K562 (cell line): ENCODE data around the gene FAM120AOS. TPM values are rescaled to one million over a fixed set of nuclear protein-coding genes. Genes with fewer than 3 reads are reported as not detected.

Experiments
- ATAC-seq: fragments of 200-7000 bp; cut with Tn5 transposase; 3 replicates; pipeline ENCODE4 v1.9.1; 2020; ENCODE audit warnings: moderate library complexity
- BruUV-seq: library from RNA; stranded (reverse); fragments of 400-500 nt; replicated peaks from 2 replicates; lab custom pipeline; 2021; lab: Mats Ljungman, UMichigan
- CTCF ChIA-PET: fragments of 300-600 bp; formaldehyde crosslinking; extraction: SDS; loops from one replicate; lab custom pipeline; 2021; ENCODE audit warnings: low intra/inter-chr PET ratio; lab: Yijun Ruan, JAX
- POLR2A ChIA-PET: fragments of 300-600, 350-650 bp; sonication (Branson Sonifier 250); formaldehyde crosslinking; extraction: SDS; loops from one replicate; lab custom pipeline; 2021; ENCODE audit warnings: antibody characterized with exemption, inconsistent platforms; lab: Yijun Ruan, JAX
- DNase-seq, 4 experiments: peaks; one replicate each; pipeline versions ENCODE4 v3.0.0 to v3.0.0-alpha.2; 2011 to 2018; ENCODE audit warnings: low spot score in 3 of 4, mixed read lengths in 3 of 4; ENCODE audit errors: extremely low read depth in 1 of 4
- FAIRE-seq: peaks from 2 replicates; lab custom pipeline; 2011; peaks lifted over from hg19 to GRCh38; lab: Jason Lieb, UNC
- H2AFZ ChIP-seq: 2 replicates; pipeline ENCODE4 v1.6.0; 2011; ENCODE audit warnings: low read depth, low read length, control low read depth, inconsistent platforms
- H3K27ac ChIP-seq: fragments of 200-600 bp; 3 replicates; pipeline ENCODE4 v1.8.0; 2011; ENCODE audit warnings: low read depth, mild to moderate bottlenecking, control low read depth, inconsistent platforms, low read length, moderate library complexity, mixed read lengths; ENCODE audit errors: extremely low read depth
- H3K27me3 ChIP-seq, 2 experiments: fragments of 300-600 bp in 1 of 2; 2 replicates in 1 of 2; 3 replicates in 1 of 2; pipeline versions ENCODE4 v1.6.0 to v1.8.0; 2011; ENCODE audit warnings: inconsistent platforms in 2 of 2, low read length in 2 of 2, mild to moderate bottlenecking in 1 of 2, mixed read lengths in 1 of 2, moderate library complexity in 1 of 2; ENCODE audit not compliant: control insufficient read depth in 2 of 2, insufficient read depth in 2 of 2
- H3K36me3 ChIP-seq: fragments of 300-600 bp; 3 replicates; pipeline ENCODE4 v1.8.0; 2011; ENCODE audit warnings: mild to moderate bottlenecking, low read length, inconsistent platforms; ENCODE audit not compliant: control insufficient read depth, insufficient read depth
- H3K4me1 ChIP-seq, 2 experiments: fragments of 200-600 bp in 1 of 2; replicated peaks in 1 of 2; 2 replicates in 1 of 2; 3 replicates in 1 of 2; pipeline versions ENCODE4 v1.5.1 to v1.8.0; 2011; ENCODE audit warnings: inconsistent platforms in 2 of 2, low read length in 2 of 2, mild to moderate bottlenecking in 1 of 2, mixed read lengths in 1 of 2, moderate library complexity in 1 of 2; ENCODE audit not compliant: control insufficient read depth in 2 of 2, insufficient read depth in 2 of 2
- H3K4me2 ChIP-seq: 2 replicates; pipeline ENCODE4 v1.6.1; 2011; ENCODE audit warnings: low read length, control low read depth, inconsistent platforms, mixed read lengths; ENCODE audit not compliant: insufficient read depth
- H3K4me3 ChIP-seq: fragments of 200-600 bp; sonication (generic), shearing (Covaris generic); 2 replicates; pipeline ENCODE4 v1.5.1; 2016; ENCODE audit warnings: control low read depth, inconsistent platforms
- H3K79me2 ChIP-seq: fragments of 200-600 bp; 3 replicates; pipeline ENCODE4 v1.8.0; 2011; ENCODE audit warnings: low read length, inconsistent platforms; ENCODE audit not compliant: control insufficient read depth, insufficient read depth
- H3K9ac ChIP-seq, 2 experiments: 2 replicates each; pipeline versions ENCODE4 v1.6.0 to v1.6.1; 2011; ENCODE audit warnings: low read depth in 2 of 2, low read length in 2 of 2, control low read depth in 1 of 2, inconsistent platforms in 1 of 2, mild to moderate bottlenecking in 1 of 2, mixed read lengths in 1 of 2; ENCODE audit not compliant: insufficient read depth in 1 of 2
- H3K9me1 ChIP-seq: one replicate; pipeline ENCODE4 v1.6.0; 2011; ENCODE audit warnings: inconsistent platforms, mild to moderate bottlenecking, low read length, moderate library complexity; ENCODE audit not compliant: control insufficient read depth, insufficient read depth
- H3K9me3 ChIP-seq: replicated peaks from 2 replicates; pipeline ENCODE4 v1.5.1; 2011; ENCODE audit warnings: low read depth, low read length, inconsistent platforms; ENCODE audit not compliant: control insufficient read depth, insufficient read depth
- H4K20me1 ChIP-seq: replicated peaks from 2 replicates; pipeline ENCODE4 v1.6.1; 2011; ENCODE audit warnings: low read length, inconsistent platforms, mixed read lengths; ENCODE audit not compliant: control insufficient read depth, insufficient read depth
- AFF1 ChIP-seq, 2 experiments: fragments of 450-650 bp; IDR thresholded peaks; 2 replicates each; pipeline ENCODE4 v1.6.1; 2018; ENCODE audit warnings: mild to moderate bottlenecking in 2 of 2, low read depth in 1 of 2; ENCODE audit not compliant: partially characterized antibody in 2 of 2
- MAFK ChIP-seq: IDR thresholded peaks from 2 replicates; pipeline ENCODE4 v1.6.1; 2011; ENCODE audit warnings: low read length, improper control_type of control experiment
- MXD1 ChIP-seq: fragments of 250-450 bp; sonication (Bioruptor Pico); IDR thresholded peaks from 2 replicates; pipeline ENCODE4 v1.8.0; 2021; ENCODE audit warnings: borderline replicate concordance, mild to moderate bottlenecking, moderate library complexity; ENCODE audit not compliant: poor library complexity, severe bottlenecking
- ZKSCAN8 ChIP-seq: fragments of 200-800 bp; sonication (Bioruptor generic); IDR thresholded peaks from 2 replicates; pipeline ENCODE4 v1.6.1; 2016; ENCODE audit warnings: missing genetic modification characterization, missing compliant biosample characterization
- WGBS: fragments of 100-300 bp; shearing (Covaris generic); methylation state at CpG from one replicate; pipeline ENCODE4 v1.1.6; 2016; ENCODE audit warnings: low coverage, mixed read lengths; ENCODE audit not compliant: insufficient coverage; ENCODE audit errors: missing lambda C conversion rate; 5-methylcytosine and 5-hydroxymethylcytosine counted together
- in situ Hi-C: fragments of 300-500 bp; cut with MboI; formaldehyde crosslinking; loops from 4 replicates; pipeline ENCODE4 v1.15.0; 2018; ENCODE audit warnings: inconsistent platforms, mixed read lengths
- intact Hi-C: fragments of 100-400 bp; cut with micrococcal nuclease; formaldehyde crosslinking; loops from 2 replicates; pipeline ENCODE4 v1.14.2; 2022
- polyA plus RNA-seq, 8 experiments: library from polyadenylated mRNA; depleted of rRNA in 4 of 8; stranded (reverse) in 5 of 8; unstranded in 3 of 8; fragments of >200 nt; fragmentation: Nextera tagmentation in 2 of 8; fragmentation: Illumina TruSeq in 1 of 8; extraction: Ambion mirVana in 2 of 8; extraction: Trizol in 1 of 8; gene quantifications; 2 replicates each; pipeline versions ENCODE4 v1.2.1 to v1.2.3, GENCODE V29; 2011 to 2014; ENCODE audit warnings: inconsistent platforms in 1 of 8, missing spikeins in 1 of 8
- total RNA-seq, 7 experiments: library from RNA; depleted of rRNA in 6 of 7; stranded (reverse); fragments of >200 nt in 6 of 7; fragmentation: Illumina TruSeq in 2 of 7; extraction: Trizol in 2 of 7; gene quantifications; 2 replicates each; pipeline versions ENCODE4 v1.2.1 to v1.2.3, GENCODE V29; 2011 to 2021; ENCODE audit warnings: low replicate concordance in 1 of 7
- TF ChIP-seq, protein P1 (sequence below): IDR thresholded peaks from 2 replicates; pipeline ENCODE4 v1.6.1; 2016; ENCODE audit warnings: missing genetic modification characterization, missing compliant biosample characterization

FAM120AOS gene
- total and polyA plus RNA-seq, 9 of the 15 experiments (the other 6 are each of a cell fraction or from before 2014, with no cell fraction given), result 18.8 to 53.4 (median 41.4) TPM

GRCh38 chr9:93500571-93501298 lies 47.4 kb upstream of the FAM120AOS start:
- in situ Hi-C loops, result no loop called here
- POLR2A ChIA-PET, result no interaction called here
- FAIRE-seq (no peak), ATAC-seq (no peak)
- peaks cover 51% of the 10 kb centered on the region for H3K79me2 ChIP-seq
- H3K27ac ChIP-seq, result peak overlapping the region; percentile 40; the same call in 1 of the 3 replicates
- TF ChIP-seq ZKSCAN8, result peak; percentile 86
- TF ChIP-seq, protein P1, sequence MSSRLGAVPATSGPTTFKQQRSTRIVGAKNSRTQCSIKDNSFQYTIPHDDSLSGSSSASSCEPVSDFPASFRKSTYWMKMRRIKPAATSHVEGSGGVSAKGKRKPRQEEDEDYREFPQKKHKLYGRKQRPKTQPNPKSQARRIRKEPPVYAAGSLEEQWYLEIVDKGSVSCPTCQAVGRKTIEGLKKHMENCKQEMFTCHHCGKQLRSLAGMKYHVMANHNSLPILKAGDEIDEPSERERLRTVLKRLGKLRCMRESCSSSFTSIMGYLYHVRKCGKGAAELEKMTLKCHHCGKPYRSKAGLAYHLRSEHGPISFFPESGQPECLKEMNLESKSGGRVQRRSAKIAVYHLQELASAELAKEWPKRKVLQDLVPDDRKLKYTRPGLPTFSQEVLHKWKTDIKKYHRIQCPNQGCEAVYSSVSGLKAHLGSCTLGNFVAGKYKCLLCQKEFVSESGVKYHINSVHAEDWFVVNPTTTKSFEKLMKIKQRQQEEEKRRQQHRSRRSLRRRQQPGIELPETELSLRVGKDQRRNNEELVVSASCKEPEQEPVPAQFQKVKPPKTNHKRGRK, result no peak
- TF ChIP-seq, all 486 proteins: peak for 1
- Histone ChIP-seq H3K27me3 (no peaks in the 10 kb centered on the region), H3K9me1 (peaks cover 4% of the 10 kb centered on the region), H3K4me1 (peaks cover 2 to 3% of the 10 kb centered on the region in 2 experiments; a peak in 2 of 5 replicates), H3K9ac (no peak overlapping the region), H3K4me3 (no peak overlapping the region), H4K20me1 (0 out of 2 replicates have a peak, but pooled peaks cover 4% of the 10 kb centered on the region), H2AFZ (no peak overlapping the region), H3K9me3 (no peaks in the 10 kb centered on the region), H3K4me2 (peak overlapping the region; percentile 38), H3K36me3 (peaks cover 92% of the 10 kb centered on the region)
- intact Hi-C loops, result no loop called here
- 83% methylated on average over 4 of the region's 4 CpGs for WGBS
- no peak for DNase-seq
- CTCF ChIA-PET, result no interaction called here
- no TSS peak for BruUV-seq

DNA sequence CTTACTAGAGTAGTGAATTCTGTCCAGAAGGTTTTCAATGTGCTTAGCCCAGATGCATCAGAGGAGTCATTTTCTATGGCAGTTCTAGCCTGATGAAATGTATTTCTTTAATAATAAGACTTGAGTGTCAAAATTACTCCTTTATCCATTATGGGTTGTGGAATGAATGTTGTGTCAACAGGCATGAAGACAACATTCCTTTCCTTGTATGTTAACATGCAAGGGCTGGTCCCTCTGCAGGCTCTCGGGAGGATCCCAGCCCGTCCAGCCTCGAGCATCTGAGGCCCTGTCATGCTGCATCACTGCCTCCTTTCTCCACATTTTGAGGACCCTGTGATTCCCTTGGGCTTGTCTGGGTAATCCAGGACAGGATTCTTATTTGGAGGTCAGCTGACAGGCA lies 42.9 kb upstream of the FAM120AOS start:
- WGBS, result 100% methylated on average over 3 of the region's 3 CpGs
- H3K27me3 ChIP-seq, result no peaks in the 10 kb centered on the region
- H3K4me2 ChIP-seq, result no peak overlapping the region
- ChIA-PET POLR2A (no interaction called here), CTCF (no interaction called here)
- BruUV-seq, result no TSS peak
- DNase-seq (no peak), FAIRE-seq (no peak), ATAC-seq (no peak)
- intact Hi-C loops (no loop called here), in situ Hi-C loops (no loop called here)
- peaks cover 95% of the 10 kb centered on the region for H3K36me3 ChIP-seq
- H3K9me1 ChIP-seq, result peaks cover 4% of the 10 kb centered on the region
- no peak overlapping the region for H3K27ac ChIP-seq
- no peak overlapping the region for H3K9ac ChIP-seq
- no peak overlapping the region for H3K4me3 ChIP-seq
- no peaks in the 10 kb centered on the region for H3K9me3 ChIP-seq
- no peak overlapping the region for H2AFZ ChIP-seq
- H4K20me1 ChIP-seq, result peaks cover 5% of the 10 kb centered on the region; the same call in 1 of the 2 replicates
- H3K4me1 ChIP-seq, result peaks cover 0 to 3% of the 10 kb centered on the region in 2 experiments; a peak in 2 of 5 replicates
- H3K79me2 ChIP-seq, result peaks cover 33% of the 10 kb centered on the region
- TF ChIP-seq MAFK (no peak), AFF1 (IDR thresholded peaks at IDR 0.05; ENCODE audit: low read depth in 1 of 2, partially characterized antibody in 2 of 2) (no peak), MXD1 (CRISPR knock-in tag) (no peak)
